T follicular helper cell (primary cell): ENCODE results near the gene PPIF.

Source experiments
- DNase-seq: peaks from one replicate; pipeline ENCODE4 v3.0.0-alpha.2; 2020; ENCODE audit warnings: low read depth

The PPIF gene

DNA sequence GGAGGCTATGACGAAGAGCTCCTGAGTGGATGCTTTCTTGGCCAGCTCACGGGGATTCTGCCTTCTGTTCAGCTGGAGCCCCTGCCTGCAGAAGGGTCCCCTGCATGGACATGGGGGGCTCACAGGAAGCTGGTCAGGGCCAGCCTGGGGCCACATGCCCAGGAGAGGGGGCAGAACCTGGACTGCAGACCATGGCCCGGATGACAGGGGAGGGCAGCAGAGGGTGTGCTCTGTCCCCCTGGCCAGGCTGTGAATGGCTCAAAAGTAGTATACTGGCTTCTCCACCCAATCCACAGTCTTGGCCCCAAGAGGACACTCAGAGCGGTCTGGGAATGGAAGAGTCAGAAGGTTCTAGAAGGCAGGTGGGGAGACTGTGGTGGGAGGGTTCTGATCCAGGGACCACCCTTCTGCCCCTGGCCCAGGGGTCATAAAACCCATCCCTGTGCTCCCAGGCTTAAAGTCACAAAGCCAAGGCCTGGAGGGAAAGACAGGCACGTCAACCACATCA, 40.3 kb downstream of the PPIF start:
- no peak for DNase-seq

DNA sequence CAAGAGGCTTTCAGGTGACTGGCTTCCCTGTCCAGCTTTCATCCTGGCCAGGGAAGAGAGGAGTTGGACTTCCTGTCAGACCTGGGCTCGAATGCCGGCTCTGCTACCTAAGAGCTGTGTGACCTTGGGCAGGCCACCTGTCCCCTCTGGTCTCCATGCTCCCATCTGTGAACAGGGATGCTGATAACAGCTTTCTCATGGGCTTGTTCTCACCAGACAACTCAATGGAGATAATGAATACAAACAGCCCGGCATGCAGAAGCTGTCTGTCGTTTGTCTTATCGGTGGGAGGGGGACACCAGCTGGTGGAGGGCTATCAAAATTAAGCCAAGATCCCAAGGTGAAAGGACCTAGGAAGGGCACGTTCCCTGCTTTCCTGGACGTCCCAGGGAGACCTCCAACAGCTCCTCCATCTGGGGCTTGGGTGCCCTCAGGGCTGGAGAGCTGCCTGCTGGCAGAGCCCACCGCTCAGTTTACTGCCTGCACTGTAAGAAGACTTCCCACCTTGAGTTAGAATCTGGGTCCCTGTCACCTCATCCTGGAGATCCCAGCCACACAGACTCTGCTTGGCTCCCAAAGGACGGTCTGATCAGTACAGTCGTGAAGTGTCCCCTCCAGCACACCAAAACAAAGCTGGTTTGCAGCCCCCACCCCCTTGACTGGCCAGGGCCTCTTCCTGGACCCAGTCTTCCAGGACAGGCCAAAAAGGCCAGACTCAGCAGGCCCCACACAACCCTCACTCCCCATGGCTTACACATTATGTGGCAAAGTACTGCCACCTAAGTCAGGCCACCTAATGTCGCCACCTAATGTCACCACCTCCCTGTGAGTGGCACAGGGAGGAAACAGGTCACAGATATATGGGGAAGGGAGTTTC, 40.9 kb downstream of the PPIF start:
- DNase-seq: no peak

DNA sequence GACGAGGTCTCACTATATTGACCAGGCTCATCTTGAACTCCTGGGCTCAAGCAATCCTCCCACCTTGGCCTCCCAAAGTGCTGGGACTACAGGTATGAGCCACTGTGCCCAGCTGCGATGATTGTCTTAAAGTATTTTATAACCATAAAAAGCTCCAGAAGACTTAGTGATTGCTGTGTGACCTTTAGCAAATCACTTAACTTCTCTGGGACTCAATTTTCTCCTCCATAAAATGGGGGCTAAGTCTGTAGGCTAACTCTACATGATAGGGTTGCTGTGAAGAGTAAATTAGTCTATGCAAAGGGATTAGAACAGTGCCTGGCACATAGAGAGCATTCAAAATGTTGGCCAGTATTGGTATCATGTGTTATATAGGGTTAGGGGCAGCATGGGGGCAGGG, 42.8 kb downstream of the PPIF start:
- DNase-seq: no peak

DNA sequence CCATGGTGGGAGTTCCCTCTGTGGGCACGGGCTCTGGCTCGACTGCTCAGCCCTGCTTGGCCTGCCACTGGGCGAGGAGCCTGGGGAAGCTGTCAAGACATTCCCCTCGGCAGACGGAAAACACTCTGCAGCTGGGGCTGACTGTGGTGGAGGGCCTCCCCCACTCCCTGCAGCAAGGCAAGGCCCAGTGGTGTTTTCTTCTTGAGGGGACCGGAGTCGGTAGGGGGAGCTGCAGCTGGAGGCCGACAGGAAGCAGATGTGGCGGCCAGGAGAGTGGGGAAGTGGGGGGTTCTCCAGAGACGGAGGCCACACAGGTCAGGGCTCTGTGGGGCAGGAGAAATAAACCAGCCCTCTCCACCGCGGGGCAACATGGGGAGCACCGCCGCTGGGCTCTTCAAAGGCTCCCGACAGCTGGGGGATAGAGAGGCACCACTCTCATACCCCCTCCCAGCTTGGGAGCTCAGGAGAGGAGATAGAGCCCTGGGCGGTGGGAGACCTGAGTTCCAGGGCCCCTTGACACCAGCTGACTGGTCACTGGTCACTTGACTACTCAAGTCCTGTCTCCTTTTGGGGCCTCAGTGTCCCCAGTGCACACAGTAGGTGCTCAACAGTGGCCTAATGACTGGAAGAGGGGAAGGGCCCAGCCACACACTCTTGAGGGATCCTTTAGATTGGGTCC, 43.4 kb downstream of the PPIF start:
- no peak for DNase-seq

DNA sequence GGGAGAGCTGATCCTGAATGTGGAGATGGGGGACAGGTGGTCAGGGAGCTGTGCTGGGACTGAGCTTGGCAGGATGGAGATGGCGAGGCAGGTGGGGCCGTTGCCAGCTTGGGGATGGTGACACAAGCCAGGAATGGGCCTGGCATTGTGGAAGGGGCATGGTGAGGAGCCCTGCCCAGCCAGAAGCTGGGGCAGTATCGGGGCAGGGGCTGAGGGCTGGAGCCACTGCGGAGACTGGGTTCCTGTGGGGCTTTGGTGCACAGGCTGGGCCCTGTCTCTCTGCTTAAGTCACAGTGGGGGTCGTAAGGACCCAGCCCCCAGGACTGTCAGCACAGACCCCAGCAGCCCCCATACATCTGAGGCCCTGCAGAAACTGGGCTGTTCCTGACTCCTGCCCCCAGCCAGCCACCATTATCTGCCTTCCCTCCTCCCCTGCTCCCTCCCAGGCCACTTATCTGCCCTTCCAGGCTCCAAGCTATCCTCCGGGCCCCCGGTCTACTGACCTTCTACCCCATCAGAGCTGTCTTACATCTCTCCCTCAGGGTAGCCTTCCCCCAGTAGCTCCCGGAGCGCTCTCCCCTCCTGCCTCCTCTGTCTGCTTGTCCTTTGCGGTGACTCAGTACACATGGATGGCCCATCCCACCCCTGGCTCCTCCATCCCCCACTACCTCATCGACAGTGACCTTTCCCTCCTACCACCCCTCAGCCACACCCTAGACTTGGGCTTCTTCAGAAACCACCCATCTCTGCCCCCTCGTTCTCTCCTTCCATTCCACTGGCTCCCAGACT, 44.2 kb downstream of the PPIF start:
- no peak for DNase-seq

DNA sequence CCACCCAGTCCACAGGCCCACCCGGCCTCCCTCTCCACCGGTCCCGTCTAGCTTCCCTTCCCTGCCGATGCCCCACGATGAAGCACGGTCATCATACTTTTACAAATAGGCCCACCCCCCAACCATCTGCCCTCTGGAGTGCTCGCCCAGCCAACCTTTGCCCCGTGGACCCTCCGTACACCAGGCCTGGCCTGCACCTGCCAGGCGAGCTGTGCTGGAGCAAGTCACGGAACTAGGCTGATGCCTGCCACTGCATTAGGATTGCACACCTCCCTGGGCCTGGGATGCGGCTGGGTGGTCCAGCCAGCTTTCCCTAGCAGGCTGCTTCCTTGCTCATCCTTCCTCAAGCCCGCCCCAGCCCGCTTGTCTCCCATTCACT, 44.7 kb downstream of the PPIF start:
- no peak for DNase-seq

DNA sequence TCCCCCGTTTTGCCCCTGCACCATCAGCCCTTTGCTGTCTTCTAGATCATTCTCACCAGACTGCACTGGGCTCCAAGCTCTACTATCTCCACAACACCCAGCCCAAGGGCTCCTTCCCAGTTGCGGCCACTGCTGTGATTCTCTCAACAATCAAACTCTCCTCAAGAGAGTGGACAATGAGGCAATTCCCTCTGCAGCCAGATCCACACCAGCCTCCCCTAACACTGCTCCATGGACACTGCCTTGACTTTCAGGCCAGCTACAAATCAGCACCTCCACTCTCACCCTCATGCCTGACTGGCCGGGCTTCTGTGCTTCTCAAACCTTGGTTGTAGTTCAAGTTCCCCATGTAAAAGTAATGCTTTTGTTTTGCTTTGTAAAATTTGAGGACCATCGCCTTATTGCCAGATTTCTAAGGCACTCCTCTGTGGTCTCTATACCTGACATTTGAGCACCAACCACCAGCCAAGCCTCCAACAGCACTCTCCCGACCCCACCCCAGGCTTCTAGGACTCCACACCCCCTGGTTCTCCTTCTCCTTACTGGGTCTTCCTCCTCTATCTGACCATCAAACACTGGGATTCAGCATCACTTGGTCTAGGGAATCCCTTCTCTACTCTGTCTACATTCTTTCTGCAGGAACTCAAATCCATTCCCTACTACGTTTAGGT, 45.4 kb downstream of the PPIF start:
- no peak for DNase-seq

DNA sequence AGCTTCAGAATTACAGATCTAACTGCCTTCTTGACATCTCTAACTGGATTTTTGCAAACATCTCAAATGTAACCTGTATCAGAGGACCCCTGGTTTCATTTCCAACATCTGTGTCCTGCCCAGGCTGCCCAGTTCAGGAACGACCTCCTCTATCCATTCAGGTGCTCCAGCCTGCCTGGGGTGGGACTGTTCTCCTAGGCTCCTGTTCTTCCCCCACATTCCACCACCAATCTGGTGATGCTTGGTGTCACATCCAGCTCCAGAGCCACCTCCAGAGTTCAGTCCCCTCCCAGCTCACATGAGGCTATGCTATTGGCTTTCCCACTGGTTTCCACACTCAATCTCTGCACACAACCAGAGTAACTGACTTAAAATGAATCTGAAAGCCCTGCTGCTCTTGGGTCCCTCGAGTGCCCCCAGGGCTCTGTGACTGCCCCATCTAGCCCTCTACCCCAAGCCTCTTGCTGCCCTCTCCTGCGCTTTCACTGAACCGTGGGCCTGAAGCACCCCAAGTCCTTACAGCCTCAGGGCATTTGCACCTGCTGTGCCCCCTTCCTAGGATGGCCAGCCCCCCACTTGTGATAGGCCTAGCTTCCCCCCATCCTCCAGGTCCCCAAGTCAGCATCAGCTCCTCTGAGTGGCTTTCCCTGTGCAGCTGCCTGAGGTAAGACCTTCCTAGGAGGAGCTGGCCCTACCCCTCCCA, 46.1 kb downstream of the PPIF start:
- DNase-seq: no peak

DNA sequence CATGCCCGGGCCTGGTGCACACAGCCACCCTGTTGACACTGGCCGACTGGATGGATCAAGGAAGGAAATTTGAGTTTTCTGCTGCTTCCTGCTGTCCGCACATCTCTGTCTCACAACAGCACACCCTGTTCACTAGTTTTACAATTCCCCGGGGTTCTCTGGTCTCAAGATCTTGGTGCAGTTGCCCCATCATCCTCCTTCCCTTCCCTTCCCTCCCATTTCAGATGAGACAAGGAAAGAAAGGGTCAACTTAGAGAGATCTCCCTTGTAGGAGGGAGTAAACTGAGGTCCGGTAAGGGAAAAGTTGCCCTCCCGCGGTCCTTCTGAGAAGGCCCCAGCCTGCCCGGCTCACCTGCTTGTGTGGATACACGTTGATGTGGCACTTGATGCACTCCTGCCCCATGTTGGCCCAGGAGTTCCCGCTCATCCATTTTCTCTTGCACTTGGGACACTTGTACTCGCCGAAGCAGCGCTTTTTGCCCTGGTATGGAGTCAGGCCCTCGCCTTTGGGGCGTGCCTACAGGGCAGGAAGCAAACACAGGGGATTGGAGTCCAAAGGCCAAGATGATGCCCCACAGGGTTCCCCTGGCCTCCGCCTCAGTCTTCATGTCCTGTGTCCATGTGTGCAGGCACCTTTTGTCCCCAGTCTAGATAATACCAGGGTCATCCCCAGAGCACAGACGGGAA, 46.8 kb downstream of the PPIF start:
- no peak for DNase-seq

DNA sequence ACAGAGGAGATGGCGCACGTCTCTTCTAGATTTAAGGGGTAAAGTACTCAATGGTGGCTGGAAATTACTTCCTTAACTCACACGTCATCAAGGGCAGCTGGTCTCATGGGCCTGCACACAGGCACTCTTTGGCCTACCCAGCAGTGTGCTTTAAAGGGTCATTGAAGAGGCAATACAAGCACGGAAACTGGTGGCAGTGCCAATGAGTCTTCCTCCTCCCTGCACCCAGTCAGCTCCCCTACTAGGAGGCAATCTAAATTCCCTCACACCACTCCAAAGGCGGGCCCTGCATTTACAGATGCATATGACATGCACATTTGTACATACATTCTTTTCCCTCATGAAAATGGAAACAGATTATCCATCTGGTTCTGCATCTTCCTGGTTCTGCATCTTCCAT, 47.4 kb downstream of the PPIF start:
- DNase-seq: no peak

DNA sequence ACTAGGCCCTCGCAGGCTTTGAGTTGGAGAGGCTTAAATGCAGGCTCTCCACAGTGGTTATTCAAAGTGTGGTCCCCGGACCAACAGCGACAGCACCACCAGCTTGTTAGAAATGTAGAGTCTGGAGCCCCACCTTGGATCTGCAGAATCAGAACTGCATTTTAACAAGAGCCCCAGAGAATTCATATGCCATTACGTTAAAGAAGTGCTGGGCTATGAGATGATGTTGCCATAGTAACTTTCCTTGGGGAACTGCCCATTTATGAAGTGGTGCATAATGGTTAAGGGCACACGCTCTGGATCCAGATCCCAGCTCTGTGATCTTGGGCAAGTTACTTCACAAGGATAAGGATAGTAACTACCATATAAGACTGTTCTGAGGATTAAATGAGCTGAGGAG, 49.3 kb downstream of the PPIF start:
- DNase-seq: no peak

DNA sequence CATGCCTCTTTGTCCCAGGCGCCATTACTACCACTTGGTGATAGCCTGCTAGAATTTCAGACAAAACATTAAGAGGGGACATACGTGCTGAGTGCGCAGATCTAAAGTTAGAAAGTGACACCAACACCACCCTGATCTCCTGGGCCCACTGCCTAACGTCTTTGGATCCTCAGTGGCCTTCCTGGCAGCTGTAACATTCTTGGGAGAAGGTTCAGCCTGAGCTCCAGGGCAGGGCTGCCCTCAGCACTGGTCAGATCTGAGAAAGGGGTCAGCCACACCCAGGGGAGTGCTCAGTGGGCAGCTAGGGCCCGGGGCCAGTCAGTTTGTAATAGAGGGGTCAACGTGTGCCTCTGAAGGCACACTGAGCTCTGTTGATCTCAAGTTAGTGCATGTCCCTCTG, 49.8 kb downstream of the PPIF start:
- DNase-seq: no peak

DNA sequence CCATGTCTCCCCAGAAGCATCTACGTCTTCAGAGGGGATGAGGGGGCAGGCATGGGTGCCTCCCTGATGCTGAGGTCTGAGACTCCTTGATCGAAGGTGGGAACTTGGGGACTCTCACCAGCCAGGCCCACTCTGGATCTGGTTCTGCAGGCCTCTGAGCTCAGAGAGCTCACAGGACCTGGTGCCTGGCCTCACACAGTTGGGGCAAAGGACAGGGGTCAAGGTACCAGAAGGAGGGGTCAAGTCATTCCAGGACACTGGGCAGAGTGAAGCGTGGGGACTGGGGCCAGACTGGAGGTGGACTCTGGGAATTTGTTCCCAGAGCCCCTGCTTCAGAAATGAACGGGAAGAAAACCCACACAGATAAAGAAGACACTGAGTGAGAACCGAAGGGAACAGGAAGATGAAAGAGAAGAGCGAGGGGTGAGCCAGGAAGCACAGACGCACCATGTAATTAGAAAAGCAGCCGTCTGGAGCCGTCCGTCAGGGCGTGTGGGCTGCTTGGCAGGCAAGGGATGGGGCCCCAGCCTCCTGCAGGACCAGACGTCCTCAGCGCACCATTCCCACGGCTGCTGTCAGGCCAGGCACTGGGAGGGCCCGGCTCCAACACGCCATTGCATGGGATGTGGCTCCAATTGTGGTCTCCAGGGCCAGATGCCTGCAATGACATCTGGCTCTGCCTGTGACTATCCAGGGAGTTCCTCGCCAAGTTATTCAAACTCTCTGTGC, 50.5 kb downstream of the PPIF start:
- DNase-seq: no peak

DNA sequence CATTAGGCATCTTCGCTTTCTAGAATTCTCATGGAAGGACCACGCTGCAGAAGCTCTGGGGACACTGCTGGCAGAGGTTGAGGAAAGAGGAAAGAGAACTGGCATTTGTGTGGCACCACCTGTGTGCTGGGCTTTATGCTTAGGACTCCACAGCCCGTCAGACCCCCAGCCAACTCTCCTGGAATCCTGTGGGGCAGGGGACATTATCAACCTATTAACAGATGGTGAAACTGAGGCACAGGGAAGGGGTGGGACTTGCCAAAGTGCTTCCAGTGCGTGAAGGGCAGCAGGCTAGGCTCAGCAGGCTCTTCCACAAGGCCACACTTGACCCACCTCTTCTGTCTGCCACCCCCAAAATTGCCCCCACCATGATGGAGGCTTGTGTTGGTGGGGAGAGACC, 51.4 kb downstream of the PPIF start:
- no peak for DNase-seq

DNA sequence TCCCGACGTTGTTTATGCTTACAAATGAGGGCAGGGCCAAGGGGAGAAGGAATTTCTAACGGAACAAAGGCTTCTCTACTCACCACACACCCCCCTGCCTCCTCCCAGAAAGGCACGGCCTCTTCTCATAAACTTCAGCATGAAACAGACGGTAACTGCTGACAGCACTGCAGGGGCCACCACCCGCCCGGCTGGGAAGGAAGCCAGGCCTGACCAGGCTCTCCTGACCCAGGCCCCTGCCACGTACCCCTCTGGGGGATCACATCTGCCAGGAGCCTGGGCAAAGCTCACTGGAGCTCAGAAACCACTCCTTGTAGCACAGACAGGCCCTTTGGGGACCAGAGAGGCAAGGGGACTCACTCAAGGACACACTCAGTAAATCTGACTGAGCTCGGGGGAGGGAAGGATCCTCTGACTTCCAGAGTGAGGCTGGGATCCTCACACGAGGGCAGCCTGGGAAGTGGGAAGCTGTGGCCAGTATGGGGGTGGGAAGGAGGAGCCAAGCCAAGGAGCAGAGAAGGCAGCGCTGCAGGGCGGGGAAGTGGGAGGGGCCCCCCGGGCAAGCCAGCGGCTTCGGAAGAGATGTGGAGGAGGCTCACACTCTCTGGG, 52.1 kb downstream of the PPIF start:
- DNase-seq: no peak

DNA sequence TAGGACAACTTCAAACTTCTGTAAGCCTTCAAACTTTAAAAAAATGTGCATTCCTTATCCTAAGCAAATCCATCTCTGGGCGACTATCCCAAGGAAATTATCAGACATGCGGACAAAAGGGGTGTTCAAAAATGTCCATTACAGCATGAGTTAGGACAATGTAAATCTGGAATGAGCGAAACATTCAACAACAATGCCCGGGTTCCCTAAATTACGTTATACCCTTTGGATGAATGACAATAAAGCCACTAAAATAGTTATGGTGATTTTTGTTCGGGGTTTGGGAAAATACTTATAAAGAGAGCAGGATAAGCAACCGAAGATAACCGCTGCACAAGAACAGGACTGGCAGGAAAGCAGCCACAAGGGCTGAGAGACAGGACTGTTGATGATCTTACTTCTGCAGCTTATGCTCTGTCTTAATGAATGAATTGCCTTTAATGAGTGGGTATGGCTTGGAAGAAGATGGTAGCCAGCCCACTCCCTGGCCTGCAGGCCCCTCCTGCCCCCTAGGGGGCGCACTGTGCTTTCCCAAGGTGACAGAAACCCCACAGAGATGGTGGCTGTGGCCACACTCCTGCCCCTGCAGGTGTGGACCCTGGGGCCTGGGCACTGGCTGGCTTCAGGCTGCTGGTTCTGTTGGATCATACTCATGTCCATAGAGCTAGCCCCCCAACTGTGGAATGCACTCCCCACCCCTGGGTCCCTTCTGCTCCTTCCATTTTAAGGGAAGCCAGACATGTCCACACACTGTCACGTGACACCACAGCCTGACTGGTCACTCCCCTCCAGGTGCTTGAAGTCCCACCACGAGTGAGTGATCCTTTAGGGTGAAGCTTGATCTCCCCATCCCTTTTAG, 53.1 kb downstream of the PPIF start:
- no peak for DNase-seq

DNA sequence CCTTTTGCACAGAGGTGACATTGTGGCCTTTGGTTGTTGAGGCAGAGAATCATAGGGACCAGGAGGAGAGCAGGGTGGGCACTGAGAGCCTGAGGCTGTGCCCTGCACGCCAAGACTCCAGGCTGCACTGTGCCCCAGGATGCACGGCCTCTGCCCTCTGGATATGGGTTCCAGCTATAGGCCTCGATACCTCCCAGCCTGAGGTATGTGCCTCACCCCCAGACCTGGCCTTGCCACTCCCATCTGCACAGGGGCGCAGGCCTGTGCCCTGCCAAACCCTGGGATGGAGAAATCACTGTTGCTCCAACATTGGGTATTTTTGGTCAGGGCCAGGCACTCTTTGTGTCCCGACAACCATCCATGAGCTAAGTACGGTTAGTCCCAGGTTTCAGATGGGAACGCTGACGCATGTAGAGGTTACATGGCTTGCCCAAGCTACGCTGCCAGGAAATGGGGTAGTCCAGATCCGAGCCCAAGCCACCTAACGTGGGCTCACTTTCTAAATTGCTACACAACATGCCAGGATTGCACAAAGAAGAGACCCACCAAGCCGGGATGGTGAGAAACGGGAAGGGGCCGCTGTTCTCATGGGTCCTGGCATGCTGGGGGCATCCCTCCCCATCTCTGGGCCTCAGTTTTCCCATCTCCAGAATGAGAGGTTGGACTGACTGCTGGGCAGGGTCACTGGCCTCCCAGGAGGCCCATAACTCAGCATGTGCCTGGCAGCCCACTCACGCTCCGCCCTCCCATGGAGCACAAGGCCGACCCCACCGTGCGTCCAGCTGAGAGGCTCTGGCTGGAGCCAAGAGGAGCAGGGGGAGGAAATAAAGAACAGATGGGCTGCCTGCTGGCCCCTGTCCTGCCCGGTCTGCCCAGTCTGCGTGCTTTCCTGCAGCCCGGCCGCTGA, 54.0 kb downstream of the PPIF start:
- no peak for DNase-seq

DNA sequence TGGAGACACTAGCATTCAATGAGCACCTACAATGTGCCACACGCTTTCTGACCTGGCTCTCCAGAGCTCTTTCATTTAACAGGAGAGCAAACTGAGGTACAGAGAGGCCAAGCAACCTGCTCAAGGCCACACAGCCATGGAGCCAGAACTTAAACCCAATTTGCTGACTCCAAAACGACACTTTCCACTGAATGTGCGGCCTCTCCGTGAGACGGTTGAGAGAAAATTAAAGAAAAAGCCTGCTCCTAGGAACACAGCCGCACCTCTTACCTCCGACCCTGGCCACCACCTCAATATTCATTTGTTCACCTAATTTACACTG, 55.3 kb downstream of the PPIF start:
- DNase-seq: no peak
